ENCODE data around the gene SRD5A3.

Gene SRD5A3

DNA sequence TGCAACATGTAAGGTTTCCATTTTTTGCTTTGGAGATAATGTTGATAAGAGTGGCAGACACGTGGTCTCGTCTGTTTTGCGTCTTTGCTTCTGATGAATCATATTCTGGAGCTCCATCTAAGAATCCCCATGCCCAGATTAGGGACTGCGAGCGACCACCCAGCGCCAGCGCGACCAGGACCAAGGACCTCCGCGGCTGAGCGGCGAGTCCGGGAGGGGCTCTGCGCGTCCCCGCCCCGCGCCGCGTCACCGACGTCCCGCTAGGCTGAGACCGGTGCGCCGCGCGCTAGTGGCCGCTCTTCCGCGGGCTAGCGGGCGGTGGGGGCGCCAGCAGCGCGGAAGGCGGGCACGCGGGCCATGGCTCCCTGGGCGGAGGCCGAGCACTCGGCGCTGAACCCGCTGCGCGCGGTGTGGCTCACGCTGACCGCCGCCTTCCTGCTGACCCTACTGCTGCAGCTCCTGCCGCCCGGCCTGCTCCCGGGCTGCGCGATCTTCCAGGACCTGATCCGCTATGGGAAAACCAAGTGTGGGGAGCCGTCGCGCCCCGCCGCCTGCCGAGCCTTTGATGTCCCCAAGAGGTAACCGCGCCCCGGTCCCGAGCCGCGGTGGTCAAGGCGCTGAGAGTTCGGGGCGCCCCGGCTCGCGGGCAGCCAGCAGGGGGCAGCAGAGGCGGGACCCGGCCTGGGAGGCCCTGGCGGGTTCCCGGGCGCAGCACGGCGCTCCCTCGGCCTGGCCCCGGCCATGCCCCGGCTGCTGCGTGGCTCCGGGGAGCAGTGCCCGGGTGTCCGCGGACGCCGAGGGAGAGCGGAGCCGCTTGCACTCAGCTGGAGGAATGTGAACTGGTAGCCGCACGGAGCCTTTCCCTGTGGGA, at the start of gene SRD5A3:
Gene SRD5A3 (plus strand): TSS at position 263 of the 871 bp plus-strand sequence. CDS start 95 bp downstream, at position 358.
- DNase-seq = no peak

DNA sequence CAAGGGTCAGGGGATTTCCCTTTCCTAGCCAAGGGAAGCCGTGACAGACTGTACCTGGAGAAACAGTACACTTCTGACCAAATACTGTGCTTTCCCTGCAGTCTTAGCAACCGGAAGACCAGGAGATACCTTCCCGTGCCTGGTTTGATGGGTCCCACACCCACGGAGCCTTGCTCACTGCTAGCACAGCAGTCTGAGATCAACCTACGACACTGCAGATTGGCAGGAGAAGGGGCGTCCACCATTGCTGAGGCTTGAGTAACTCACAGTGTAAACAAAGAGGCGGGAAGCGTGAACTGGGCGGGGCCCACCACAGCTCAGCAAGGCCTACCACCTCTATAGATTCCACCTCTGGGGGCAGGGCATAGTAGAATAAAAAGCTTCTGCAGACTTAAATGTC, 48.7 kb upstream of the SRD5A3 start:
- DNase-seq = no peak

DNA sequence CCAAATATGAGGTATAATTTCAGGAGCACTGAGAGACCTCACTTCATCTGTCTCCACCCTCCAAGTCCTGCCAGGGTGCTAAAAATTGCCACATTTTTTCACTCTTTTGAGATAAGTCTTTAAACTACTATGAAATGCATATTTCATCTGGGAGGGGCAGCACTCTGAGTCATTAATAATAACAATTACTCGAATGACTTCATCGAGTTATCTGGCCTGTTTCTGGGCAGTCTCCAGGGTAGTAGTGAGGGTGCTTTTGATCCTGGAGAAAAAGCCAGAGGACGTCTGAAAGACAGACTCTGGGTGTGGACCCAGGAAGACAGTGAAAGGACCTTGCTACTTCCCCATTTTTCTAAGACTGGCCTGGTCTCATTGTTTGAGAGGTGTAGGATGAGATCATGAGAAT, 42.3 kb upstream of the SRD5A3 start:
- DNase-seq = no peak

DNA sequence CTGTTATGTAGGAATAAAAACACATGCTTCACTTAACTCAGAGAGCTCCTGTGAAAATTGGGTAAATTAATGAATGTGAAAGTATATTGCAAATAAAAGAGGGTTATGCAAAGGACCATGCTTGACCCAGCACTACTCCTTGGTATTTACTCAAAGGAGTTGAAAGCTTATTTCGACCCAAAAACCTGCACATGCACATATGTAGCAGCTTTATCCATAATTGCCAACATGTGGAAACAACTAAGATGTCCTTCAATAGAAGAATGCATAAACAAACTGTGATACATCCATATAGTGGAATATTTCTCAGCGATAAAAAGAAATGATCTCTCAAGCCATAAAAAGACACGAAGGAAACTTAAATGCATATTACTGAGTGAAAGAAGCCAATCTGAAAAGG, 41.7 kb upstream of the SRD5A3 start:
- DNase-seq = no peak

DNA sequence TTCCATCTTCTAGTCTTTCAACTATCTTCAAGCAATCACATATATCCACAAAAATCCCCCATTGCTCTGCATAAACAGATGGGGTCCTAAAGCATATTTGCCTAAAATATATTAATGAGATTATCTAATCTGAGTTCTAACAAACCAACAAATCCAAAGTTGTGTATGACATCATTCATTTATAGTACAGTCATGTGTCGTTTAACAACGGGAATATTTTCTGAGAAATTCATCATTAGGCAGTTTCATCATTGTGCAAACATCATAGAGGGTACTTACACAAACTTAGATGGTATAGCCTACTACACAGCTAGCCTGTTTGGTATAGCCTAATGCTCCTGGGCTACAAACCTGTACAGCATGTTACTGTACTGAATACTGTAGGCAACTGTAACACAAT, 38.0 kb upstream of the SRD5A3 start:
- no peak for DNase-seq

DNA sequence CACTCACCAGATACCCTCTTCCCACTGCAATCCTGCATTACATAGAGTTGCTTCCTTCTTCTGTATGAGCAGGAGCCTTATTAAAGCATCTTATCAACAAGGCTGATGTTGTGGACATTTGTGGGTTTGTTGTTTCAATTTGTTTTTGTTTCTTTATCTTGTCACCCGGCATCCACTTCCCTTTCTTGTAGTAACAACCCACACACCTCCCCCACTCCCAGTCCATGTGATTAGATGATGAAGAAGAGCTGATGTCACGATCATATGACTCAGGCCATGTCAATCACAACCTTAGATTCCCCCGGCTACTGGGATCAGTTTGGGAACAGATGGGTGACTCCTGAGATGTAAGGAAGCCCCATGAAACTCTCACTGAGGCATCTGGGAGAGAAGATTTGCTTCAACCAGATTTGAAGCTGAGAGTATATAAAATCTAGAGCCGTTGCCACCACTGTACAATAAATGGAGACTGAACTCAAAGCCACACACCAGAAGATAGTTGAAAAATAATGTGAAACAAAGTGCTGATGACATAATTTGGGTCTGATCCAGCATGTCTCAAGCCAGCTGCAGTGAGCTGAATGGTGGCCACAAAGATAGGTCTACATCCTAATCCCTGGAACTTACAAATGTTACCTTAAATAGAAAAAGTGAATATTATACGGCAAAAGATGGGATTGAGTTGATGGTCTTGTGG, 34.1 kb upstream of the SRD5A3 start:
- DNase-seq = no peak

DNA sequence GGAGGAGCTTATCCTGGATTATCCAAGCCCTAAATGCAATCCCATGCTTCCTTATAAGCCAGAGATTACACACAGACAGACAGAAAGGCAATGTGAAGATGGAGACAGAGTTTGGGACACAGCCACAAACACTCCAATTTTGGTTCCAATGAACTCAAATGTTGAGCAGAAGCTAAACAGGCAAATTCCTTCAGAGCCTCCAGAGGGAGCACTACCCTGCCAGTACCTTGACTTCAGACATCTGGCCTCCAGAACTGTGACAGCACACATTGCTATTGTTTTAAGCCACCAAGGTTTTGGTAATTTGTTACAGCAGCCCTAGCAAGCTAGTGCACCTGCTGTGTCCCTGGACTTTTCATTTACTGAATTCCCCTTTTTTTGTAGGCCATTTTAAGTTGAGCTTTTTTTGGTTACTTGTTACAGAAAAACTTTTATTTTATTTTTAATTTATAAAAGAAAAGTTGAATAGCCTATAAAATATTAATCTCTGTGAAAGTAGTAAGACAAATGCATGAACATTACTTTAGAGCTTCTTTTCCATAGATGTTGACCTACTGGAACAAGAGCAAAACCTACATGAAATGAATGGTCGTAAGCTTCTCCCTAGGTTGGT, 33.4 kb upstream of the SRD5A3 start:
- no peak for DNase-seq

DNA sequence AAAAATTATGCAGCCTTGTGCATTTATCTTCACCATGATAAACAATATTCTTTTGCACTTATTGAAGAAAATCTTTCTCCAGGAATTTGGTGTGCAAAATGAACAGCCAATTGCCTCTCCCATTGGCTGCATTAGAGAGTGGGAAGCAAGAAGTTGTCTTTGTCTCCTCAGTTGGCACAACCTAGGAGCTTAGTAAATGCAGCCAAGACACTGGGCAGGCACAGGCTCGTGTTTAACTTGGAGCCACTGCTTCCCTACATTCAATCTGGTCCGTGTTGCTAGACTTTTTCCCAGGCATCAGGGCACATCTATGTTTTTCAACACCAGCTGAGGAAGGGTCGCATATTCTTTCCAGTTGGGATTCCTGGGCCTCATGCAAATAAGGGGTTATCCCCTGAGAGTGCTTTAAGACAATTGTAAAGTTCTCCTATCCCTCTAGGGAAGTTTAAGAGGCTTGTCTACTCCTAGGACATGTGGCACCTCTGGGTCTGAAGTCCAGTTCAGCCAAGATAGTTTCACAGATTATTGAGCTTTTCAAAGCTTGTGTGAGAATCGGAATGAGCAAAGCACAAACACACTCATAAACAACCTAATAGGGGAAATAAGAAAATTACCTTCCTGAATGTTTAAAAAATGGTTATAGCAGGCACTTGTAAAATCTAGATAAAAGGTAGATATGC, 31.8 kb upstream of the SRD5A3 start:
- no peak for DNase-seq

DNA sequence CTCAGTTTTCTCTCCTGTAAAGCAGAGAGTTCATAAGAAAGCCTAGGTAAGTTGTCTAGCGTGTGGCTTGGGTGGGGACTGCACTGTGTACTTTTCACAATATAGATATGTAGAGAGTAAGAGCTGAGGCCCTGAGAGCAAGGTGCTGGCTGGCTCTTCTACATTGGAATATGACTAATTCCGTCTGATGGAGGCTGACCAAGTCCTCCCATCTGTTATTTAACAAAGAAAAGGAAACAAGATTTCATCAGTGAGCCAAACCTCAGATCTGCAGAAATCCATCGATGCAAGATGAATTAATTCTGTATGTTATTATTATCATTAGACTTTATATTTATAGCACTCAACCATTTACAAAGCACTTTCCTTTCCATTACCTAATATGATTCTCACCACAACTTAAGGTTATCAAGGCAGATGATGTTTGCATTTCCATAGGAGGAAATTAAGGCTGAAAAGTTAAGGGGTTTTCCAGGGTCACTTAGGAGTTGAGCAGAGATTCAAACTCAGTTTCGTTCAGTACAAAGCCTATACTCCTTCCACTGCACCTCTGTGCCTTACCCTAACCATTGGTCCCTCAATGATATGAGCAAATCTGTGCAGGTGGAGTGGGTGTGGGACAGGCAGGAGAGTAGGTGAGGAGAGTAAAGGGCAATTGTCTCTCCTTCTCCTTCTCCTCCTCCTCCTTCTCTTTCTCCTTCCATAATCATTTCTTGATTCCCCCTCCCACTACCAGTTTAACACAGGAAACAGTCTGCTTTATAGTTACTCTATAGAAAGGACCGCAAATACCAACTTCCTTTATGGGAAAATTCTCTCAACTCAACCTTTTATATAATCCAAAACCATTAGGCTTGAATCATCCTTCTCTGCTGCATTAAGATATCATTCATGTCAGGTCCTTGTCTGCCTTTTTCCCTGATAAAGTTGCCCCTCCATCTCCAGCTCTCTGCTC, 27.6 kb upstream of the SRD5A3 start:
- no peak for DNase-seq

DNA sequence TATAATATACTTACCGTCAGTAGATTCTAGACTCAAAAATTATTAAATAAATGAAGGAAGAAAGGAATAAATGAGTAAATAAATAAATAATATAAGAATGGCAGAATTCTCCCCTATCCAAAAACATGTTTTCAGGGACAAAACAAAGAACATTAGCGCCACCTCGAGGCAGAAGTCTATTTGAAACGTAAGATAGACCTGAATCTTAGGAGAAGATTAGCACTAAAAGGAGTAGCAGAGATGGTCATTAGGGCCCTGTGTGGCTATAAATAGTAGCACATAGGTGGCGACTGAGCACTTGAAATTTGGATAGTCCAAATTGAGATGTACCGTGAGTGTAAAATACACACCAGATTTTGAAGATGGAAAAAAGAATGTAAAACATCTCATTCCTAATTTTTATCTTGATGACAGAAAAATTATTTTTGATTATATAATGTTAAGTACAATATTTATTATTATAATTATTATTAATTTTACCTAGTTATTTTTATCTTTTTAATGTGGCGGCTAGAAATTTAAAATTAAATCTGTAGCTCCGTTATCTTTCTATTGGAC, 24.3 kb upstream of the SRD5A3 start:
- DNase-seq = no peak

DNA sequence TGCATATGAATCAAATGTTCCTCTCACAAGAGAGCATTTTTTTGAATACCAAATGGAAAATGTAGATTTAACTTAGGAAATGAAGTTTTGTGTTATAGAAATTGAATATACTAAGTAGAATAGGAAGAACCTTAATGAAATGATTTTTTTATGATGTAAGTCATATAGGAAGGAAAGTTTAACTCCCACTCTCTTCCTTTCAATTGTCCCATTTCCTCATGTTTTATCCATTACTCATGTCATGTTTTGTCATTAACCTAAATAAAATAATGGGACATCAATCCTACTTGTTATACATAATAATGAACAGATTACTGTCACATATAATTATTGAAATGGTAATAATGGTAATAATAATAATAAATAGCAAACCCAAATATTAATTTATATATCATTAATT, 22.7 kb upstream of the SRD5A3 start:
- DNase-seq = no peak

DNA sequence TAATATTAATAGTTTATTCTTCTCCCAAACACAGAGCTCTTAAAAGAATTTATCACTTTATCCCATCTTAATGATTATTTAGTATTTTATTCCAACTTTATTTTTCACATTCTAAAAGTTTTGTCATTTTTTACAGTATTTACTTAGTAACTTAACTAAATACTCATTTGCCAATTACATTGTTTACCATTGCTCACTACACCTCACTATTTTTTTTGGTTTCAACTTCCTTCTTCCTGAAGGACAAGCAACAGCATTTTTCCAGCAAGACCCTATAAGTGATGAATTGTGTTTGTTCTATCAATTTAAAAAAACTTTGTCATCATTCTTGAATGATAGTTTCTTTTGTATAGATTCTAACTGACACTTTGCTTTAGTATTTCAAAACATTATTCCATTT, 19.4 kb upstream of the SRD5A3 start:
- DNase-seq = no peak

DNA sequence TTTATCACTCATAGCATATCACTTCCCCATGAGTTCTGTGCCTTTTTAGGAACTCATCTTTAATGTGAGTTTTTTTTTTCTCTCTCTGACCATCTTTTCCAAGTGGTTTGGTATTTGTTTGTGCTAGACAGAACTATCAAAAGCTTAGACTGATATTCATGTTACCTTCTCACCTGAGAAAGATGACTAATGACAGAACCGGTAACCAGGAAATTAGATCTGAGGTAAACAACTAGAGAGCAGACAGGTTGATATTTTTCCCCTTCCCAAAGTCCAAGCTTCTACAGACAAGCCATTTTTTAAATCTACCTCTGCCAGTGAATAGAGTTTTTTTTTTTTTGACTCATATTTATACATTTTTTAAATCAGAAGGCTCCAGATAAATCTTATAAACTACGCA, 17.0 kb upstream of the SRD5A3 start:
- DNase-seq = no peak

DNA sequence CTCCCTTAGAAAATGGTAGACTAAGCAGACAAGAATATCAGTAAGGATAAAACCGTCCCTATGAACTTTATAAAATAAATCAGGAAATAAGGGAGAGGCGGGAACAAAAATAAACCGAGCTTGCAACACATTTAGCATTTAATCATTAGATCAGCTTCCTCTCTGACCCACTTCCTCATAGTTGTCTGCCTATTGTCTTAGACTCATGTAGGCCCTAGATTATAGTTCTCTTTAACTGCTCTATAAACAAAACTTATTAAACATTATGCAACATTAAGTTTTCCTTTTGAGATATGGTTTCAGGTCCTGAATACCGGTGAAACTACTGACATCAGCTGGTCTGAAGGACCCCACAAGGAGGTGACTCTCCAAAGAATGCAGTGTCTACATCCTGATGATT, 15.8 kb upstream of the SRD5A3 start:
- DNase-seq = no peak

DNA sequence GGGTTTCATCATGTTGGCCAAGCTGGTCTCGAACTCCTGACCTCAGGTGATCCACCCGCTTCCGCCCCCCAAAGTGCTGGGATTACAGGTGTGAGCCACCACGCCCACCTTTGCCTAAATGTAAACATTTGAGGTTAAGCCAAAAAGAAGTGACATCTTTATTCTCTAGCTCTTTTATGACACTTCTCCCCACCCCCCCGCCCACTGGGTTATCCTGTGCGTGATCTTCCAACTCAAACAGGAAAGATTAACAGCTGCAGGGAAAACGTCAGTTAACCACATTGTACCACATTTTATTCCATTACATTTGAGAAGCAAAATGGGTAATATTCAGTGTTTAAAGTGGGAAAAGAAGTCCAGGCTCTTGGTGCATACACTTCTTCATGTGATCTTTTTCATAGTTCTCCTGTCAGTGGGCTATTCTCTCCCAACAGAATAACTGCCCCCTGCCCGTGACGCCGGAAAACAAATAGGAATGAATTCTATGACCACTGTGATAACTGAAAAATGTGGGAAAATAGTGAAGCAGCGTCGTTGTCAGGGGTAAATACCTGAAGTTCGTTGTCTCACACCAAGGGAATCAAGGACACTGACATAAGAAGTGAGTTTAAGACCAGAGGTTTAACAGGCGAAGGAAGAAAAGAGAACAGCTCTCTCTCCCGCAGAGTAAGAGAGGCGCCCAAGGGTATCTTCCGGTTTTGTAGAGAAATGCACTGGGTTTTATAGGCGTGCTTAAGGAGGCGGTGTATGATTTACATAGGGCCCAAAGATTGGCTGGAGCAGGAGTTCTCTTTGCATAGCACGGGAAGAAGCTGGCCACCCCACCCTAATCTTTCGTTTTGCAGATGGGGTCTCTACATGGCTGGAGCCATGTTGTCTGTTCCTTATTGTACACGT, 9.7 kb upstream of the SRD5A3 start:
- DNase-seq = no peak

DNA sequence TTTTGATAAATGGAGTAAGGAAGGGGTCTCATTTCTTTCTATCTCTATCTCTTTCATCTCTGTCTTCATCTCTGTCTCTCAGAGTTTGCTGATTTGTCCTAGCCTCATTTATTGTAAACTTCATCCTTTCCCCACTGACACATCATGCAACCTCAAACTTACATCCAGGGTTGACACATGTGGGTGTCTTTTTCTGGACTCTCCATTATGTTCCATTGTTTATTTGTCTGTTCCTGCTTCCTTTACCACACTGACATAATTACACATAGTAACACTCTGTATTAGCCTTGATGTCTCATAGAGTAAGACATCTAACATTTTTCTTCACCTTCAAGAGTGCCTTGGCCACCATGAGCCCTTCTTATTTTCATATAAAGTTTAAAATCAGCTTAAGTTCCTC, 8.1 kb upstream of the SRD5A3 start:
- no peak for DNase-seq

DNA sequence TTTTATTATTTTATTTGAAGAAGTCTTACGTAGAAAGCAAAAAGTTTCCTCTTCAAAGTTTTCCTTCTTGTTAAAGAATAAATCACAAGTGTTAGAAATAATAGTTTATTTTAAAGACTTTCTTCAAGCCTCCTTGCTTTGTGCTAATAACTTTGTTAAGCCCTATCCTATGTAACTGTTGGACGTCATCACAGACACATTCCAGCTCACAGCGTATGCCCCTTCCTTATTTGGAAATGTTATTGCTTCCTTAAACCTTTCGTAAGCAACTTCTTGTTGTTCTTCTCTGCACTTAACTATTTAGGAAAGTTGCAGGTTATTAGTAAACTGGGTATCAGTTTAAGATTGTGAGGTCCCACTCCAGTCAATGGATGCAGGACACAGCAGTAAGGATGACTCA, 7.6 kb upstream of the SRD5A3 start:
- DNase-seq = no peak

DNA sequence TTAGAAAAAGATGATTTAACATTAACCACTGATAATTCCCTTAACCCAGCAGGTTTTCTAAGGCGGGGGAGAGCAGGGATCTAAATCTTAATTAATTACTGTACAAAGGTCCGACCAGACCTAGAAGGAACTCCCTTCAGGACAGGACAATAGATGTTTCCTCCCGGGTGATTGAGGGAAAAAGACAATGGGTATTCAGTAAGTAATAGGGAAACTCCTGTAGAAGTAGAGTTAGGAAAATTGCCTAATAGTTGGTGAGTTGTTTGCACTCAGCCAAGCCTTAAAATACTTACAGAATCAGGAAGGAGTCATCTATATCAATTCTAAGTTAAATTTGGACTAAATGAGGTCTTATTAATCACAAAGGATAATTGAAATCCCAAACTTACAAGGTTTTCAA, 5.8 kb upstream of the SRD5A3 start:
- no peak for DNase-seq

DNA sequence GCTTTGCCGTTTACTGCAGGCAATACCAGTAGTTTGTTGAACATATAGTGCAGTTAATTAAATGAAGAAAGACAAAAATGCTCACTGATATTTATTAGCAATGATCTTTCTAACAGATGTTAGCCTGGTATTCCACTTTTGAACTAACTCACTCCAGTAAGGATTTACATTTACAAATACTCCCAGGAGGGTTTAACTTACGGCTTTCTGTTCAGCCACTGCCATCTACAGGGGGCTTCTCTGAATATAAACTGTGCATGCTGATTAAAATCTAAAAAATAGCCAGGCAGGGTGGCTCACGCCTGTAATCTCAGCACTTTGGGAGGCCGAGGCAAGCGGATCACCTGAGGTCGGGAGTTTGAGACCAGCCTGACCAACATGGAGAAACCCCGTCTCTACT, 2.2 kb upstream of the SRD5A3 start:
- no peak for DNase-seq

DNA sequence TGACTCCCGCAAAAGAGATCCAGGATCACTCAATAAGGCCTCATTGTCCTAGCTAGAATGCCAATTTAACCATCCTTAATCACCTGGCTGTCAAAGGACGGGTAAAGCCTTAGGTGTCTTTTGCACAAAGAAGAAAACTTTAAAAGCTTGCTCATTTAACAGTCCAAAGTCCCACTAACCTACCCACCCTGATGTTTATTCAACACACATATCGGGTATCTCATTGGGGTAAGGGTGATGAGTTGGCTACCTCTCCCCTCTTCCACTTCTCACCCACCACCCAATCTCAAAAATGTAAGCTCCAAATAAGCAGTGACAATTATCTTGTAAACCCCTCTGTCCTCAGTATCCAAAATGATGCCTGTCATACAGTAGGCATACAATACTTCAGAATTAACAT, 988 bp upstream of the SRD5A3 start:
- no peak for DNase-seq

DNA sequence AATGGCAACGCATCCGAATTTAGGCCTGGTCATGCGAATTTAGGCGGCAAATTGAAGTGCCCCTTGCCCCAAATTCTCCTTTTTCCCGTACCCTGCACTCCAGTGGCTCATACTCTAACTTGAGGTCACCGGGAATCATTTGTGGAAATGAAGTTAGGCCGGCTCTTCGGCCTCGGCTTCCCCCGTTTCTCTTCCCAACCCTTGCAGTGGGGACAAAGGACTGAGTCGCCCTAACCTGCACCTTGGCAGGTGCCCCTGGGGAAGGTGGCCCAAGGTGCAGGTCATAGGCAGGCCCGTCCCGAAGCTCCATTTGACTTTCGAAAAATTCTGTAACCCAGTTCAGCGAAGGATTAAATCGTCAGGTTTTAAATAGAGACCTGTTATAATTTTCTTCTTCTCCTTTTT, 811 bp downstream of the SRD5A3 start:
- no peak for DNase-seq
